Body of pancreas (tissue), 4 donors: ENCODE data around the gene ABCB11.
"Not testable (repeated sequence)": the region's sequence is repeated elsewhere in the genome, so short reads cannot be mapped to it uniquely, and the experiment has no call there.

Experiments
- CTCF ChIP-seq, 7 experiments: fragments of 450-650 bp in 4 of 7; fragments of 200-600 bp in 3 of 7; sonication (generic) in 3 of 7; IDR thresholded peaks; one replicate each; pipeline ENCODE4 v1.5.1; 2016 to 2019; ENCODE audit warnings: antibody characterized with exemption in 7 of 7
- POLR2A ChIP-seq, 3 donors: fragments of 450-650 bp; IDR thresholded peaks; one replicate each; pipeline ENCODE4 v1.6.1; 2016; ENCODE audit warnings: antibody characterized with exemption in 3 of 3, mild to moderate bottlenecking in 2 of 3

GRCh38 chr2:169054575-169054974 lies 23.5 kb upstream of the ABCB11 start:
- TF ChIP-seq CTCF, POLR2A (IDR thresholded peaks at IDR 0.05): not testable (repeated sequence)
